Glomerular endothelial cell (primary cell): ENCODE results near the gene WDR86. TPM values are rescaled to one million over a fixed set of nuclear protein-coding genes. Genes with fewer than 3 reads are reported as not detected.

ENCODE experiments used
- DNase-seq: peaks from one replicate; pipeline ENCODE4 v3.0.0-alpha.2; 2011; ENCODE audit warnings: low read depth, low spot score; ENCODE audit errors: extremely low read depth
- total RNA-seq: library from RNA; depleted of rRNA; stranded (reverse); fragments of >200 nt; gene quantifications from 2 replicates; pipeline ENCODE4 v1.2.3, GENCODE V29; 2015

Gene WDR86
- total RNA-seq, 1 donor from 2014 or later, result 4.3 TPM

- DNase-seq, result no peak
Measured at GRCh38 chr7:151428378-151429236, 18.8 kb upstream of the WDR86 start.

- no peak for DNase-seq
Measured at GRCh38 chr7:151427705-151428377, 18.0 kb upstream of the WDR86 start.

- DNase-seq, result no peak
Measured at GRCh38 chr7:151426904-151427704, 17.3 kb upstream of the WDR86 start.

GRCh38 chr7:151426441-151426903 lies 16.6 kb upstream of the WDR86 start:
- peak; percentile 18 for DNase-seq

DNA sequence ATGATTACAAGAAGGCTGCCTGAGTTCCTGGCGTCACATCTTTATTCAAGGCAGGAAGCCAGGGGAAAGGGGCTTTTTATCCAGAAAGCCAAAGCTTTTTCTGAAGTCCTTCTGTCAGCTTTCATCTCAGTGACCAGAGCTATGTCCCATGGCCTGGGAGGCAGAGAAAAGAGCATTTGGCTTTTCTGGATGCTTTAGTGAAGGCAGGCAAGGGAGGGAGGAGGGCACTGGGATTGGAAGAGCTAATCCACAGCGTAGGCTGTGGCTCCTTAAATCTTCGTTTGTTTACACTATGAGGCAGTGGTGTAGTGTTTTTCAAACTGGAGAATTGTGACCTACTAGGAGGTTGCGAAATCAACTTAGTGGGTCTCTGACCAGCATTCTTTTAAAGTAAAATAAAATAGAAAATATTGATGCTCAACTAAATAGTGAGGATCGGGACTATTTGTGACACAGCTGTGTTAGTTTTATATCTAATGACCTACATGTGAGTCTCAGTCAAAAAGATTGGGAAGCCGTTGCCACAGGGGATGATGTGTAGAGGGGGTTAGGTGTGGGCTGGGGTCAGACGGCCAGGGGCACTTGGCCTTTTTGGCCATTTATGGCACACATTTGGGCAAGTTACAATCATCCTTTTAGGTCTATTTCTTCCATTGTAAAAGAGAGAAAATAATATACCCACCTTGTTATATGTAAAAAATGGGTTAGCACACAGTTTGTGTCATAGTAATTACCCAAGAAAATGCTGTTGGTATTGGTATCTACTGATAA lies 16.0 kb upstream of the WDR86 start:
- no peak for DNase-seq

DNA sequence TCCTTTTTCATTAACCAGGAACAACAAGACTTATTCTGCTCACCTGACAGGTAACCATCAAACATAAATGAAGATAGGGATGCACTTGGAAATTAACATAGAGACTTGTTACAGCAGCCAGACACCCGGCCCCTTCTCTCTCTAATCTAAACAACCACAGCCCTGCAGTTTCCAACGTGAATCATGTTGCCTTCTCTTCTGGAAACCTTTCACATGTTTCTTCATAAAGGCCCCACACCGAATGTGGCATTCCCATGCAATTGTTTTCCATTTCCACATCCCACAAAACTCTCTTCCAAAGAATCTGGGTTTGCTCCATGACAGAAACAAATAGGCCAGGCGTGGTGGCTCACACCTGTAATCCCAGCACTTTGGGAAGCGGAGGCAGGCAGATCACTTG lies 15.0 kb upstream of the WDR86 start:
- DNase-seq, result no peak

DNA sequence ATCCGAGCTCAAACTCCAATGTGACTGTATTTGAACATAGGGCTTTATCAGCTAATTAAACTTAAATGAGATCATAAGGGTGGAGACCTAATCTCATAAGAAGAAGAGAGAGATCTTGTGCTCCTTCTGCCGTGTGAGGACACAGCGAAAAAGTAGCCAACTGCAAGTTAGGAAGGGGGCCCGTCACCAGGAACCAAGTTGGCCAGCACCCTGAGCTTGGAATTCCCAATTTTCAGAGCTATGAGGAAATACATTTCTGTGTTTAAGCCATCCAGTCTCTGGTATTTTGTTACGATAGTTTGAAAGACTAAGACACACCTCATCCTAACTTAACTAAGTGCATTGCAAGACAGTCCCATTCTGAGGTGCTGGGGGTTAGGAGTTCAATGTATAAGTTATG lies 14.1 kb upstream of the WDR86 start:
- no peak for DNase-seq

DNA sequence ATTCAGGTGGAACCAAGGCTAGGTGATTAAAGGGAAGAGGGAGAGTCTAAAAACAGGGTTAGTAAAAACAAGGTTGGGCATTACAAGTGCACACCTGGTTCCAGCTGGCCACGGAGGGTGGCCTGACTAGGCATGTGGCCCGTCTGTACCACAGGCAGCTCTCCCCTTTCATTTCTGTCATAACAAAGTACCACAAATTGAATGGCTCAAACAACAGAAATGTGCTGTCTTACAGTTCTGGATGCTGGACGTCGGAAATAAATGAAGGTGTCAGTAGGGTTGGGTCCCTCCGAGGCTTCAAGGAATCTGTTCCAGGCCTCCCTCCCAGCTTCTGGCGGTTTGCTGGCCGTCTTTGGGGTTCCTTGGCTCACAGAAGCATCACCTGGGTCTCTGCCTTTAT lies 13.4 kb upstream of the WDR86 start:
- DNase-seq, result no peak

GRCh38 chr7:151422212-151422611 lies 12.4 kb upstream of the WDR86 start:
- DNase-seq, result no peak

- no peak for DNase-seq
Measured at GRCh38 chr7:151420144-151420543, 10.3 kb upstream of the WDR86 start.

- no peak for DNase-seq
Measured at GRCh38 chr7:151416941-151417315, 7.1 kb upstream of the WDR86 start.

- DNase-seq, result no peak
Measured at GRCh38 chr7:151416112-151416940, 6.5 kb upstream of the WDR86 start.

GRCh38 chr7:151415375-151416105 lies 5.7 kb upstream of the WDR86 start:
- no peak for DNase-seq

- DNase-seq, result no peak
Measured at GRCh38 chr7:151413241-151413640, 3.4 kb upstream of the WDR86 start.

DNA sequence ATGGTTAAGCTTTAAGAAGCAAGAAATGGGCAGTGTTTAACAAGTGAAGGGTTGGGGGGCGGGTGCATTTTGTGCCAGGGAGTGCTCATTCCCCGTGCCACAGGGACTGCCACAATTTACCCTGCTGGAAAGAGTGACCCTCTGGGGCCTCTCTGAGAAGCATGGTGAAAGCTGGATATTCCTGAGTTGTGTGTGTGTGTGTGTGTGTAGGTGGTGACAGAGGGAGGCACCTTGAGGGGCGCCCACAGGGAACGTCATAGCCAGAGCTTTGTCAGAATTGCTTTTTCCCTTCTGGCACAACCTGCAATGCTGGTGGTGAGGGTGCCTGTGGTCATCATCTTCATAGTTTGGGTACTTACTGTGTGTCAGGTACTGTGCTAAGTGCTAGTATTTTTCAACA lies 2.5 kb upstream of the WDR86 start:
- no peak for DNase-seq

DNA sequence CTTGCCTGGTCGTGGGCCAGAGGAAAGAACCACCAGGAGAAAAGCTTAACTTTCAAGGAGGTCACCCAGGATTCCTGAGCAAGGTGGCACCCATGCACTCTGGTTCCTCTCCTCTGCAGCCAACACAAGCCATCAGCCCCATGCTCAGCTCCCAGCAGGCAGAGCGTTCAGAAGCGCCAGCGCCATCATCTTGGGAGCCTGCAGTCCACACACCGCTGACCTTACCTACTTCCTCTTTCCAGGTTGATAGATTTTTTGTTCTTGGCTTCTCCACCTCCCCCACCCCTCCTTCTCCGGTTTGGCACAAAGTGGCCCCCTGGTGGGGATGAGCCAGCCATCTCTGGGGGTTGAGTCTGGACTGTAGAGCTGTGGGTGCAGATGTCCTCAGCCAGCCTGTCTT lies 1.7 kb upstream of the WDR86 start:
- no peak for DNase-seq

DNA sequence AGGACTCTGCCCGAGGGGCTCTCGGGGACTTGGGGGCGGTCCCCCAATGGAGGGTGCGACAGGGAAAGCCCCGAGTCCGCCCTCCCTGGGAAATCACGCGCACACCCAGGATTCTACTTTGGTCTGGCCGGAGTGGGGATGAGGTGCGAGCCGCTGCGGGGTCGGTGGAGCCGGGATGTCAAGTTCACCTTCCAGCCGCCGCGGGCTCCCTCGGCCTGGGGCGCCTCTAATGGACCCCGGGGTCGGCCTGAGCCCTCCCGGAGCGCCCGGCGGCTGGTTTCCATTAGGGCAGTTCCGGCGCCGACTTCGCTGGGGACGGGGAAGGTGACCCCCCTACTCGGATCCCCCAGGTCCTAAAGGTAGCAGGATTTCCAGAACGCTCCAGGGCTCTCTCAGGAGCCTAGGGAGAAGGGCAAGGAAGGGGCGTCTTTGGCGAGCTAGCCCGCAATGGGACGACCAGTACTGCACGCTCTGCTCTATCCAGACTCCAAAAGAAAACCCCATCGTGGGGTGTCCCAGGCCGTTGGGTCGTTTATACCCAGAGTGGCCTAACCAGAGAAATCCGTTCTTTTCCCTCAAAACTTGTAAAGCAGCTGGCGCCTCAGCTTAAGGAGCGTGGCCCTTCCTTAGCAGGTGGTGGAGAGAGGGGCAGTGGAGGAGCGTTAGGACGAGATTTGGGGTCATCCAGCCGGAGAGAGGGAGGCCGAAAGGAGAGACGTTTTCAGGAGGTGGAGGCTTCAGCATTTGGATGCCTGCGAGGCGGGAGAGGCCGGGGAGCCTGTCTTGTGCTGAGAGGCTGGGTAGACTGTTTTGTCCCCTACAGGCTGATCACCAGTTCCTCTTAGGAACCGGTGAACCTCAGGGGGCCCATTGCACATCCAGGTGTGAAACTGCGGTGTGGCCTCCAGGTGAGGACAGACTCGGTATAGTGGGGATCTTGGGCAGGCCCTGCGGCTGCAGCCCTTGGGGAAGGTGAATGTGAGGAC lies 860 bp upstream of the WDR86 start:
- no peak for DNase-seq
